Neuronal stem cell (in vitro differentiated cells): ENCODE measurements around the gene KLHL18.
A peak's percentile ranks its signal among the peaks of the same experiment; 100 is the strongest.

Experiments used
- DNase-seq: peaks from one replicate; pipeline ENCODE4 v3.0.0-alpha.2; 2013; ENCODE audit warnings: low spot score
- H2AFZ ChIP-seq: one replicate; pipeline ENCODE4 v1.6.1; 2013; ENCODE audit warnings: mild to moderate bottlenecking, low read length, inconsistent platforms
- H2AK5ac ChIP-seq: 2 replicates; pipeline ENCODE4 v1.6.1; 2013; ENCODE audit warnings: low read depth, mild to moderate bottlenecking, inconsistent platforms, low read length, moderate library complexity, mixed read lengths
- H2BK120ac ChIP-seq: 2 replicates; pipeline ENCODE4 v1.6.1; 2013; ENCODE audit warnings: low read depth, mild to moderate bottlenecking, inconsistent platforms, low read length, moderate library complexity, mixed read lengths
- H2BK12ac ChIP-seq: one replicate; pipeline ENCODE4 v1.6.1; 2013; ENCODE audit warnings: low read length, inconsistent platforms
- H2BK15ac ChIP-seq: 2 replicates; pipeline ENCODE4 v1.6.1; 2013; ENCODE audit warnings: mild to moderate bottlenecking, low read length, inconsistent platforms, mixed read lengths
- H2BK5ac ChIP-seq: one replicate; pipeline ENCODE4 v1.6.1; 2013; ENCODE audit warnings: inconsistent platforms, mild to moderate bottlenecking, low read length, moderate library complexity
- H3K14ac ChIP-seq: one replicate; pipeline ENCODE4 v1.6.1; 2013; ENCODE audit warnings: low read length, inconsistent platforms
- H3K18ac ChIP-seq: 2 replicates; pipeline ENCODE4 v1.6.1; 2013; ENCODE audit warnings: low read length, inconsistent platforms
- H3K23ac ChIP-seq: 2 replicates; pipeline ENCODE4 v1.6.1; 2013; ENCODE audit warnings: low read depth, mild to moderate bottlenecking, mixed read lengths, low read length, inconsistent platforms; ENCODE audit not compliant: poor library complexity
- H3K27ac ChIP-seq: replicated peaks from 3 replicates; pipeline ENCODE4 v1.5.1; 2013; ENCODE audit warnings: low read length, inconsistent platforms
- H3K27me3 ChIP-seq, 3 experiments: 2 replicates each; pipeline ENCODE4 v1.6.1; 2013; ENCODE audit warnings: low read length in 3 of 3, mild to moderate bottlenecking in 2 of 3, inconsistent platforms in 1 of 3, low read depth in 1 of 3, mixed read lengths in 1 of 3, moderate library complexity in 1 of 3; ENCODE audit not compliant: control insufficient read depth in 3 of 3, insufficient read depth in 3 of 3
- H3K36me3 ChIP-seq, 2 donors: replicated peaks in 1 of 2; 2 replicates each; pipeline ENCODE4 v1.6.1; 2013; ENCODE audit warnings: low read length in 2 of 2; ENCODE audit not compliant: control insufficient read depth in 2 of 2, insufficient read depth in 2 of 2
- H3K4ac ChIP-seq: 2 replicates; pipeline ENCODE4 v1.6.1; 2013; ENCODE audit warnings: inconsistent platforms, mild to moderate bottlenecking, low read length, moderate library complexity
- H3K4me1 ChIP-seq, 2 donors: 1 replicate in 1 of 2; 2 replicates in 1 of 2; pipeline ENCODE4 v1.6.1; 2013; ENCODE audit warnings: low read length in 2 of 2, low read depth in 1 of 2; ENCODE audit not compliant: control insufficient read depth in 2 of 2, insufficient read depth in 1 of 2
- H3K4me2 ChIP-seq: one replicate; pipeline ENCODE4 v1.6.1; 2013; ENCODE audit warnings: mild to moderate bottlenecking, low read length, inconsistent platforms; ENCODE audit not compliant: insufficient read depth, poor library complexity, severe bottlenecking
- H3K4me3 ChIP-seq, 2 donors: 2 replicates each; pipeline ENCODE4 v1.5.1; 2013; ENCODE audit warnings: low read length in 2 of 2, mild to moderate bottlenecking in 2 of 2, inconsistent platforms in 1 of 2, moderate library complexity in 1 of 2
- H3K79me1 ChIP-seq: one replicate; pipeline ENCODE4 v1.6.1; 2013; ENCODE audit warnings: low read depth, mild to moderate bottlenecking, inconsistent platforms, low read length, moderate library complexity
- H3K9ac ChIP-seq: one replicate; pipeline ENCODE4 v1.6.1; 2013; ENCODE audit warnings: mild to moderate bottlenecking, low read depth, low read length, inconsistent platforms; ENCODE audit not compliant: poor library complexity
- H3K9me3 ChIP-seq, 2 donors: replicated peaks in 1 of 2; 2 replicates each; pipeline versions ENCODE3 to v1.6.1; 2013; ENCODE audit warnings: low read length in 2 of 2, mild to moderate bottlenecking in 2 of 2, inconsistent platforms in 1 of 2, low read depth in 1 of 2, mixed read lengths in 1 of 2, moderate library complexity in 1 of 2; ENCODE audit not compliant: control insufficient read depth in 2 of 2, insufficient read depth in 1 of 2
- H4K8ac ChIP-seq: one replicate; pipeline ENCODE4 v1.6.1; 2013; ENCODE audit warnings: low read depth, mild to moderate bottlenecking, inconsistent platforms, low read length, moderate library complexity
- H4K91ac ChIP-seq: one replicate; pipeline ENCODE4 v1.6.1; 2013; ENCODE audit warnings: low read length, low read depth, mild to moderate bottlenecking, inconsistent platforms; ENCODE audit not compliant: poor library complexity
- WGBS, 2 donors: extraction: QIAGEN DNeasy Blood & Tissue Kit; methylation state at CpG; one replicate each; pipeline ENCODE4 v1.1.7; 2013; ENCODE audit warnings: missing lambda C conversion rate in 2 of 2, mixed read lengths in 1 of 2; ENCODE audit not compliant: insufficient read length in 2 of 2, insufficient replicate concordance in 1 of 2; ENCODE audit errors: extremely low coverage in 2 of 2; 5-methylcytosine and 5-hydroxymethylcytosine counted together

The KLHL18 gene

GRCh38 chr3:47318916-47319315 is 36.2 kb downstream of the KLHL18 start:
- no CpG with 5 or more reads among the region's 1 CpG for WGBS, 2 donors
- Histone ChIP-seq H3K9me3 (peaks cover 0 to 1% of the 10 kb centered on the region in 2 donors), H3K27ac (no peak overlapping the region)

GRCh38 chr3:47319956-47320355 is 37.2 kb downstream of the KLHL18 start:
- Histone ChIP-seq H3K9me3 (peaks cover 0 to 1% of the 10 kb centered on the region in 2 donors), H3K79me1 (no peaks in the 10 kb centered on the region), H3K27me3 (no peaks in the 10 kb centered on the region), H3K36me3 (peaks cover 20 to 54% of the 10 kb centered on the region in 2 donors), H2AK5ac (no peak overlapping the region), H2BK12ac (no peak overlapping the region), H3K4me2 (no peak overlapping the region), H3K4me1 (no peaks in the 10 kb centered on the region), H2BK15ac (no peak overlapping the region), H3K9ac (no peak overlapping the region), H2AFZ (no peak overlapping the region), H3K18ac (no peak overlapping the region), H3K4ac (no peak overlapping the region), H4K91ac (no peak overlapping the region), H3K27ac (no peak overlapping the region), H2BK120ac (no peak overlapping the region), H3K4me3 (no peak overlapping the region), H2BK5ac (no peak overlapping the region), H3K14ac (no peak overlapping the region), H4K8ac (no peak overlapping the region), H3K23ac (no peak overlapping the region)
- WGBS, 2 donors, result no CpG with 5 or more reads among the region's 2 CpGs
- DNase-seq, result no peak

More at GRCh38 chr3:47318916-47319315, 36.2 kb downstream of the KLHL18 start:
- Histone ChIP-seq H3K4ac (no peak overlapping the region), H3K14ac (no peak overlapping the region), H2BK12ac (no peak overlapping the region), H3K27me3 (no peaks in the 10 kb centered on the region), H2BK120ac (no peak overlapping the region), H2AK5ac (no peak overlapping the region), H2BK5ac (no peak overlapping the region), H3K36me3 (peaks cover 19 to 47% of the 10 kb centered on the region in 2 donors), H3K79me1 (no peaks in the 10 kb centered on the region), H3K23ac (no peak overlapping the region), H3K4me3 (no peak overlapping the region), H3K4me1 (no peaks in the 10 kb centered on the region), H2AFZ (no peak overlapping the region), H2BK15ac (no peak overlapping the region), H3K18ac (no peak overlapping the region), H3K4me2 (no peak overlapping the region), H4K8ac (no peak overlapping the region), H4K91ac (no peak overlapping the region), H3K9ac (no peak overlapping the region)
- no peak for DNase-seq

- Histone ChIP-seq H3K27me3 (no peaks in the 10 kb centered on the region), H4K8ac (no peak overlapping the region), H2AFZ (no peak overlapping the region), H3K36me3 (peaks cover 25 to 81% of the 10 kb centered on the region in 2 donors), H2AK5ac (no peak overlapping the region), H2BK120ac (no peak overlapping the region), H3K4ac (no peak overlapping the region), H4K91ac (no peak overlapping the region), H3K18ac (no peak overlapping the region), H2BK5ac (peak overlapping the region; percentile 44), H2BK15ac (no peak overlapping the region), H3K4me1 (no peaks in the 10 kb centered on the region), H3K4me3 (no peak overlapping the region), H3K23ac (no peak overlapping the region), H2BK12ac (no peak overlapping the region), H3K79me1 (no peaks in the 10 kb centered on the region), H3K4me2 (no peak overlapping the region), H3K9me3 (no peaks in the 10 kb centered on the region), H3K14ac (no peak overlapping the region), H3K9ac (no peak overlapping the region), H3K27ac (peak overlapping the region; percentile 8)
- WGBS, 2 donors, result no CpG with 5 or more reads among the region's 8 CpGs
- no peak for DNase-seq
These were observed 40.9 kb downstream of the KLHL18 start for GRCh38 chr3:47323431-47324277.

DNA sequence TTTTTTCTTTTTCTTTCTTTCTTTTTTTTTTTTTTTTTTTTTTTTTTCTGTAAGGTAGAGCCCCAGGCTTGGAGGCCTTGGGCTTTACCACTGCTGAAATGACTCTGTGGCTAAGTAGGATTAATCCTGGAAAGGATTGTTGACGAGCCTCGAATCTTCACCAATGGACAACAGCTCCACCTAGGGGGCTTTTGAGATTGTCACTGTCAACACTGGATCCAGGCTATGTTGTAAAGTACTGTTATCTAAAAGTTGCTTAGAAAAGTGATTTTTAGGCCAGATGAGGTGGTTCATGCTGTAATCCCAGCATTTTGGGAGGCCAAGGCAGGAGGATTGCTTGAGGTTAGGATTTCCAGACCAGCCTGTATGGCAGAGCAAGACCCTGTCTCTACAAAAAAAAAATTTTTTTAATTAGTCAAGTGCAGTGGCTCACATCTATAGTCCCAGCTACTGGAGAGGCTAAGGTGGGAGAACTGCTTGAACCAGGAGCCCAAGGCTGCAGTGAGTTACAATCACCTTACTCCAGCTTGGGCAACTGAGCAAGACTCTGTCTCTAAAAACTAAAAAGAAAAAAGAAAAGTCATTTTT is 41.6 kb downstream of the KLHL18 start:
- H2BK5ac ChIP-seq, result no peak overlapping the region
- no peak overlapping the region for H2BK12ac ChIP-seq
- H2AFZ ChIP-seq, result no peak overlapping the region
- no peak overlapping the region for H3K27ac ChIP-seq
- no peak overlapping the region for H2AK5ac ChIP-seq
- no peak overlapping the region for H3K9ac ChIP-seq
- no peak overlapping the region for H3K23ac ChIP-seq
- no peak overlapping the region for H3K4me3 ChIP-seq
- no CpG with 5 or more reads among the region's 2 CpGs for WGBS, 2 donors
- H3K18ac ChIP-seq, result no peak overlapping the region
- no peaks in the 10 kb centered on the region for H3K27me3 ChIP-seq
- H2BK15ac ChIP-seq, result no peak overlapping the region
- peaks cover 25 to 84% of the 10 kb centered on the region in 2 donors for H3K36me3 ChIP-seq
- H3K14ac ChIP-seq, result no peak overlapping the region
- H2BK120ac ChIP-seq, result no peak overlapping the region
- no peak overlapping the region for H4K91ac ChIP-seq
- no peak overlapping the region for H4K8ac ChIP-seq
- H3K4me2 ChIP-seq, result no peak overlapping the region
- no peaks in the 10 kb centered on the region for H3K4me1 ChIP-seq
- H3K79me1 ChIP-seq, result no peaks in the 10 kb centered on the region
- DNase-seq, result peak; percentile 67
- H3K9me3 ChIP-seq, result no peaks in the 10 kb centered on the region
- H3K4ac ChIP-seq, result no peak overlapping the region
